Measurements from ENCODE around the gene MED12.

MED12 gene

GRCh38 chrX:71148278-71148663 lies 29.9 kb downstream of the MED12 start:
- POLR2A ChIA-PET = no interaction called here
- H3K4me1 ChIP-seq (ENCODE audit: control insufficient read depth, insufficient read depth, low read length) = no peaks in the 10 kb centered on the region
- peaks cover 0 to 8% of the 10 kb centered on the region in 2 experiments; a peak in 1 of 3 replicates for H3K36me3 ChIP-seq (ENCODE audit: control insufficient read depth in 2 of 2, insufficient read depth in 1 of 2, low read length in 2 of 2)
- TF ChIP-seq ZNF660 (tag by site-specific recombination; IDR thresholded peaks at IDR 0.05) (no peak), ZNF266 (tag by site-specific recombination; IDR thresholded peaks at IDR 0.05; ENCODE audit: low read depth) (no peak), WT1 (tag by site-specific recombination; IDR thresholded peaks at IDR 0.05) (no peak), ZNF10 (tag by site-specific recombination; IDR thresholded peaks at IDR 0.05) (no peak)
- TF ChIP-seq, protein P1, sequence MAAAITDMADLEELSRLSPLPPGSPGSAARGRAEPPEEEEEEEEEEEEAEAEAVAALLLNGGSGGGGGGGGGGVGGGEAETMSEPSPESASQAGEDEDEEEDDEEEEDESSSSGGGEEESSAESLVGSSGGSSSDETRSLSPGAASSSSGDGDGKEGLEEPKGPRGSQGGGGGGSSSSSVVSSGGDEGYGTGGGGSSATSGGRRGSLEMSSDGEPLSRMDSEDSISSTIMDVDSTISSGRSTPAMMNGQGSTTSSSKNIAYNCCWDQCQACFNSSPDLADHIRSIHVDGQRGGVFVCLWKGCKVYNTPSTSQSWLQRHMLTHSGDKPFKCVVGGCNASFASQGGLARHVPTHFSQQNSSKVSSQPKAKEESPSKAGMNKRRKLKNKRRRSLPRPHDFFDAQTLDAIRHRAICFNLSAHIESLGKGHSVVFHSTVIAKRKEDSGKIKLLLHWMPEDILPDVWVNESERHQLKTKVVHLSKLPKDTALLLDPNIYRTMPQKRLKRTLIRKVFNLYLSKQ (tag by site-specific recombination; IDR thresholded peaks at IDR 0.05; ENCODE audit: borderline replicate concordance) = no peak
- TF ChIP-seq, protein P2, sequence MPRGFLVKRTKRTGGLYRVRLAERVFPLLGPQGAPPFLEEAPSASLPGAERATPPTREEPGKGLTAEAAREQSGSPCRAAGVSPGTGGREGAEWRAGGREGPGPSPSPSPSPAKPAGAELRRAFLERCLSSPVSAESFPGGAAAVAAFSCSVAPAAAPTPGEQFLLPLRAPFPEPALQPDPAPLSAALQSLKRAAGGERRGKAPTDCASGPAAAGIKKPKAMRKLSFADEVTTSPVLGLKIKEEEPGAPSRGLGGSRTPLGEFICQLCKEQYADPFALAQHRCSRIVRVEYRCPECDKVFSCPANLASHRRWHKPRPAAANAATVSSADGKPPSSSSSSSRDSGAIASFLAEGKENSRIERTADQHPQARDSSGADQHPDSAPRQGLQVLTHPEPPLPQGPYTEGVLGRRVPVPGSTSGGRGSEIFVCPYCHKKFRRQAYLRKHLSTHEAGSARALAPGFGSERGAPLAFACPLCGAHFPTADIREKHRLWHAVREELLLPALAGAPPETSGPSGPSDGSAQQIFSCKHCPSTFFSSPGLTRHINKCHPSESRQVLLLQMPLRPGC (tag by site-specific recombination; IDR thresholded peaks at IDR 0.05) = no peak
- H3K9me3 ChIP-seq (ENCODE audit: control insufficient read depth, insufficient read depth, low read depth, low read length) = no peaks in the 10 kb centered on the region
- no peak overlapping the region for H3K4me3 ChIP-seq (ENCODE audit: low read depth, low read length)
- CTCF ChIA-PET = no interaction called here
- H3K27ac ChIP-seq (ENCODE audit: extremely low read depth, low read depth, low read length) = no peak overlapping the region

GRCh38 chrX:71151366-71151765 lies 33.0 kb downstream of the MED12 start:
- no peaks in the 10 kb centered on the region for H3K4me1 ChIP-seq (ENCODE audit: control insufficient read depth, insufficient read depth, low read length)
- no peak overlapping the region for H3K4me3 ChIP-seq (ENCODE audit: low read depth, low read length)
- no peak for TF ChIP-seq ZNF776 (tag by site-specific recombination; IDR thresholded peaks at IDR 0.05; ENCODE audit: borderline replicate concordance)
- TF ChIP-seq, protein P3, sequence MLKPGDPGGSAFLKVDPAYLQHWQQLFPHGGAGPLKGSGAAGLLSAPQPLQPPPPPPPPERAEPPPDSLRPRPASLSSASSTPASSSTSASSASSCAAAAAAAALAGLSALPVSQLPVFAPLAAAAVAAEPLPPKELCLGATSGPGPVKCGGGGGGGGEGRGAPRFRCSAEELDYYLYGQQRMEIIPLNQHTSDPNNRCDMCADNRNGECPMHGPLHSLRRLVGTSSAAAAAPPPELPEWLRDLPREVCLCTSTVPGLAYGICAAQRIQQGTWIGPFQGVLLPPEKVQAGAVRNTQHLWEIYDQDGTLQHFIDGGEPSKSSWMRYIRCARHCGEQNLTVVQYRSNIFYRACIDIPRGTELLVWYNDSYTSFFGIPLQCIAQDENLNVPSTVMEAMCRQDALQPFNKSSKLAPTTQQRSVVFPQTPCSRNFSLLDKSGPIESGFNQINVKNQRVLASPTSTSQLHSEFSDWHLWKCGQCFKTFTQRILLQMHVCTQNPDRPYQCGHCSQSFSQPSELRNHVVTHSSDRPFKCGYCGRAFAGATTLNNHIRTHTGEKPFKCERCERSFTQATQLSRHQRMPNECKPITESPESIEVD (tag by site-specific recombination; IDR thresholded peaks at IDR 0.05) = no peak
- TF ChIP-seq, protein P4, sequence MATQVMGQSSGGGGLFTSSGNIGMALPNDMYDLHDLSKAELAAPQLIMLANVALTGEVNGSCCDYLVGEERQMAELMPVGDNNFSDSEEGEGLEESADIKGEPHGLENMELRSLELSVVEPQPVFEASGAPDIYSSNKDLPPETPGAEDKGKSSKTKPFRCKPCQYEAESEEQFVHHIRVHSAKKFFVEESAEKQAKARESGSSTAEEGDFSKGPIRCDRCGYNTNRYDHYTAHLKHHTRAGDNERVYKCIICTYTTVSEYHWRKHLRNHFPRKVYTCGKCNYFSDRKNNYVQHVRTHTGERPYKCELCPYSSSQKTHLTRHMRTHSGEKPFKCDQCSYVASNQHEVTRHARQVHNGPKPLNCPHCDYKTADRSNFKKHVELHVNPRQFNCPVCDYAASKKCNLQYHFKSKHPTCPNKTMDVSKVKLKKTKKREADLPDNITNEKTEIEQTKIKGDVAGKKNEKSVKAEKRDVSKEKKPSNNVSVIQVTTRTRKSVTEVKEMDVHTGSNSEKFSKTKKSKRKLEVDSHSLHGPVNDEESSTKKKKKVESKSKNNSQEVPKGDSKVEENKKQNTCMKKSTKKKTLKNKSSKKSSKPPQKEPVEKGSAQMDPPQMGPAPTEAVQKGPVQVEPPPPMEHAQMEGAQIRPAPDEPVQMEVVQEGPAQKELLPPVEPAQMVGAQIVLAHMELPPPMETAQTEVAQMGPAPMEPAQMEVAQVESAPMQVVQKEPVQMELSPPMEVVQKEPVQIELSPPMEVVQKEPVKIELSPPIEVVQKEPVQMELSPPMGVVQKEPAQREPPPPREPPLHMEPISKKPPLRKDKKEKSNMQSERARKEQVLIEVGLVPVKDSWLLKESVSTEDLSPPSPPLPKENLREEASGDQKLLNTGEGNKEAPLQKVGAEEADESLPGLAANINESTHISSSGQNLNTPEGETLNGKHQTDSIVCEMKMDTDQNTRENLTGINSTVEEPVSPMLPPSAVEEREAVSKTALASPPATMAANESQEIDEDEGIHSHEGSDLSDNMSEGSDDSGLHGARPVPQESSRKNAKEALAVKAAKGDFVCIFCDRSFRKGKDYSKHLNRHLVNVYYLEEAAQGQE (tag by site-specific recombination; IDR thresholded peaks at IDR 0.05) = no peak
- TF ChIP-seq ZNF362 (tag by site-specific recombination; IDR thresholded peaks at IDR 0.05) = no peak
- TF ChIP-seq REPIN1 (tag by site-specific recombination; IDR thresholded peaks at IDR 0.05; ENCODE audit: low read depth) = no peak
- TF ChIP-seq HIC1 (tag by site-specific recombination; IDR thresholded peaks at IDR 0.05) = no peak
- H3K27ac ChIP-seq (ENCODE audit: extremely low read depth, low read depth, low read length) = no peak overlapping the region
- CTCF ChIA-PET = no interaction called here
- POLR2A ChIA-PET = no interaction called here
- H3K36me3 ChIP-seq (ENCODE audit: control insufficient read depth in 2 of 2, insufficient read depth in 1 of 2, low read length in 2 of 2) = no peaks in the 10 kb centered on the region
- no peaks in the 10 kb centered on the region for H3K9me3 ChIP-seq (ENCODE audit: control insufficient read depth, insufficient read depth, low read depth, low read length)
